Right cardiac atrium (tissue), 5 donors: Measurements from ENCODE around the gene CABLES1. TPM values are rescaled to one million over a fixed set of nuclear protein-coding genes. Genes with fewer than 3 reads are reported as not detected.

Experiments
- ATAC-seq, 2 donors: fragments of 200-7000 bp; cut with Tn5 transposase; one replicate each; pipeline versions ENCODE4 v1.8.0 to v1.9.1; 2020; ENCODE audit warnings: moderate library complexity in 2 of 2, mild to moderate bottlenecking in 1 of 2
- DNase-seq, 3 donors: peaks; one replicate each; pipeline ENCODE4 v3.0.0-alpha.2; 2020
- H3K27ac ChIP-seq: one replicate; pipeline ENCODE4 v1.5.1; 2013; ENCODE audit warnings: mild to moderate bottlenecking, low read length, control low read depth, moderate library complexity
- H3K27me3 ChIP-seq: one replicate; pipeline ENCODE4 v1.6.1; 2013; ENCODE audit not compliant: control insufficient read depth, insufficient read depth
- H3K4me1 ChIP-seq: one replicate; pipeline ENCODE4 v1.6.1; 2013; ENCODE audit warnings: low read length; ENCODE audit not compliant: control insufficient read depth, insufficient read depth
- H3K4me3 ChIP-seq: one replicate; pipeline ENCODE4 v1.5.1; 2013; ENCODE audit warnings: low read length, control low read depth
- H3K9me3 ChIP-seq: one replicate; pipeline ENCODE4 v1.6.1; 2013; ENCODE audit warnings: low read length; ENCODE audit not compliant: control insufficient read depth
- WGBS: extraction: QIAGEN DNeasy Blood & Tissue Kit; methylation state at CpG from one replicate; pipeline ENCODE4 v1.1.7; 2013; 5-methylcytosine and 5-hydroxymethylcytosine counted together
- intact Hi-C, 4 donors: fragments of 100-400 bp; cut with DNase I; formaldehyde crosslinking; loops; one replicate each; pipeline versions ENCODE4 v1.11.0 to v1.14.0; 2022 to 2023
- polyA plus RNA-seq: library from polyadenylated mRNA; stranded (reverse); fragments of 200-250 nt; gene quantifications from one replicate; pipeline ENCODE4 v1.2.3, GENCODE V29; 2013
- total RNA-seq, 4 donors: library from RNA; stranded (reverse); fragmentation: NEBNext Ultra II Directional; extraction: Animal tissue kit (Norgen Biotek cat#: 25700); gene quantifications; one replicate each; pipeline ENCODE4 v1.2.1, GENCODE V29; 2021
- donor health status: healthy with polysubstance abuse.
- donor health status: DM: no; HTN: yes; CAD: no.
- donor health status: DM: no; HTN: no; CAD: no.
- donor health status: DM: no; HTN: yes; CAD: no; lungs with severe emphysema.
- donor health status: DM: yes; HTN: yes; CAD: no.

The CABLES1 gene
- total and polyA plus RNA-seq, 5 donors = 3.2 to 5.6 (median 4.1) TPM

DNA sequence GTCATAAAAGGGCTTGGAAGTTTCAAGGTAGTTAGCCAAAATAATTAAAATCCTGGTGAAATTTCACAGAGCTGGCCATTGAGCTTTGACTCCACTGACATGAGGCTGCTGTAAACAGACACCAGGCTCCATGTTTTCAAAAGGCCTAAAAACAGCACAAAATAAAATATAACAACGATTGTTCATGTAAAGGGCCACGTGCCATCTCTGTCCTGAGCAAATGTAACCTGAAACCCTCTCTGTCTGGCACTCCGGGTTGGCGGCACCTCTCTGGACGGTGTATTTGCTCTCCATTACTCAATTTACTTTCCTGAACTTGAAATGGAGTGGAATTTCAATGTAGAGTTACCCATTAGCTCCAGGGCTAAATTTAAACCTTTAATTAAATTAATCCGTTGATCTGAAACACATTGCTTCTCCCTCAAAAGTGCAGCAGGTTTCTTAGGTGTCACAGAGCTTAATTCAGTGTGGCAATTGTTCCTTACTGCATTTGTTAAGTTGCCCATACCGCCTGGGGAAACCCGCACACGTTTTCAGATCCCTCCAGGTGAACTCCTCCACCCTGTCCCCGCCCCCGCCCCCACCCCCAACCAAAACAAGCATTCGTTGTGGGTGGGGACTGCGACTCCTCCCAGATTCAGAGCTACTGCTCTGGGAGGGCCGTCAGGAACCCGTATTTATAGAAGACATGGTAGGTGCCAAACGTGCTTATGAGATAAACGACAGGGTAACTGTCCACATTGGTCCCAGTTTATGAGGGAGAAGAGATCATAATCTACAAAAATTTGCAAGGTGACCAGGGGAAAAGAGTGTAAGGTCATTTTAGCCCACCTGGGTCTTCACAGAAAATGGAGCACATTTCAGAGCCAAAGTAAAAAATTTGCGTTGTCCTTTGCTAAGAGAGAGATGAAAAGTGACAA lies 1.2 kb upstream of the CABLES1 start:
- 40% methylated on average over 18 of the region's 18 CpGs for WGBS
- no peak overlapping the region for H3K27ac ChIP-seq
- intact Hi-C loops = loop anchor here in 3 of 4 donors (2.0 to 10.0 kb wide), 5 partner anchors 91 to 278 kb away; no protein-coding TSS in a partner anchor
- ATAC-seq (no peak), DNase-seq (no peak)
- H3K4me1 ChIP-seq = peaks cover under 1% of the 10 kb centered on the region
- H3K27me3 ChIP-seq = no peaks in the 10 kb centered on the region
- H3K9me3 ChIP-seq = no peaks in the 10 kb centered on the region
- peak overlapping the region; percentile 93 for H3K4me3 ChIP-seq

DNA sequence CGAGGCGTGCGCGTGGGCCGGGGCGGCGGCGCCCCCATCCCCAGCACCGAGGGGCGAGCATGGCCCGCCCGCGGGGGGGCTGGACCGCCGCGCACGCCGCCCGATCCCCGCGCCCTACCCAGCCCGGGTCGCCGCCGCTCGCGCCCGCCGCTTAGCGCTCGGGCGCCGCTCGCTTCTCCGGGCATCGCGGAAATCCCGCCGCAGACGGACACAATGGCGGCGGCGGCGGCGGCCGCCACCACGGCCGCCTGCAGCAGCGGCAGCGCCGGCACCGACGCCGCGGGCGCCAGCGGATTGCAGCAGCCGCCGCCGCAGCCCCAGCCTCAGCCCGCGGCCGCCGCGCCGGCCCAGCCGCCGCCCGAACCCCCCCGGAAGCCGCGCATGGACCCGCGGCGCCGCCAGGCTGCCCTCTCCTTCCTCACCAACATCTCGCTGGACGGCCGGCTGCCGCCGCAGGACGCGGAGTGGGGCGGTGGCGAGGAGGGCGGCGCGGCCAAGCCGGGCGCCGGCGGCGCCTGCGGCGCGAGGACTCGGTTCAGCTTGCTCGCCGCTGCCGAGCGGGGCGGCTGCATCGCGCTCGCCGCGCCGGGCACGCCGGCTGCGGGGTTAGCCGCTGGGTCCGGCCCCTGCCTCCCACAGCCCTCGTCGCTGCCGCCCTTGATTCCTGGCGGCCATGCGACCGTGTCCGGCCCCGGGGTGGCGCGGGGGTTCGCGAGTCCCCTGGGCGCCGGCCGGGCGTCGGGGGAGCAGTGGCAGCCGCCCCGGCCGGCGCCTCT lies 453 bp downstream of the CABLES1 start:
- no peaks in the 10 kb centered on the region for H3K4me1 ChIP-seq
- H3K27ac ChIP-seq = peak overlapping the region; percentile 42
- no peaks in the 10 kb centered on the region for H3K27me3 ChIP-seq
- intact Hi-C loops = loop anchor here in 3 of 4 donors (2.0 to 10.0 kb wide), 4 partner anchors 89 to 227 kb away; no protein-coding TSS in a partner anchor
- under 1% methylated on average over 133 of the region's 134 CpGs for WGBS
- H3K4me3 ChIP-seq = peak overlapping the region; percentile 93
- DNase-seq (peak; percentile 69 to 85 (median 83)), ATAC-seq (peak; percentile 35 to 38)
- H3K9me3 ChIP-seq = no peaks in the 10 kb centered on the region

- no peaks in the 10 kb centered on the region for H3K27me3 ChIP-seq
- H3K4me3 ChIP-seq = peak overlapping the region; percentile 93
- WGBS = 15% methylated on average over 72 of the region's 72 CpGs
- peaks cover 3% of the 10 kb centered on the region for H3K4me1 ChIP-seq
- no peaks in the 10 kb centered on the region for H3K9me3 ChIP-seq
- ATAC-seq = peak; percentile 63 to 67
- intact Hi-C loops = loop anchor here in 2 of 4 donors (5.0 to 10.0 kb wide), 3 partner anchors 88 to 226 kb away; no protein-coding TSS in a partner anchor
- H3K27ac ChIP-seq = peak overlapping the region; percentile 42
- peak; percentile 50 to 84 (median 82) for DNase-seq
These were observed 1.2 kb downstream of the CABLES1 start for GRCh38 chr18:23136326-23137096.

DNA sequence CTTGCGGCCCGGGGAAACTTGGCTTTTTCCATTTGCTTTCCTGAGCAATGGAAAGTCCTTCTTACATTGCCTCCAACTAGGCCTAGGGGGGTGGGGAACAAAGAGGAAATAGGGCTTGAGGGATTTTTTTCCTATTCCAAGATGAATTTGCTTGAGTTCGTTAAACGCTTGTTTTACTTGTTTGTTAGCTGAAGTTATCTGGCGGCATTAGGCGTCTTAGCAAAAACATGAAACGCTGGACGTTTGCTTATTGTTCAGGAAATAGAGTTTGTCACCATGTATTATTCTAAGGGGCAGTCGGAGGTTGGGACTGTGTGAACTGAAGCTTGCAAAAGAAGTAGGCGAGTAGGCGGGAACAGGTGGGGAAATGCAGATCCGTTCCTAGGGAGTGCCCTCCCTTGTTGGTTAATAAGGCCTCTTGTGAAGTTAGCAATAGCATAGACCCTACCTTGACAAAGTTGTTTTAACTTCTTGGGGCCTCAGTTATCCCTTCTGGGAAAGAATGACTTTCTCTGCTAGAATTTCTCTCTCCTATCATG lies 1.9 kb downstream of the CABLES1 start:
- 34% methylated on average over 12 of the region's 12 CpGs for WGBS
- intact Hi-C loops = loop anchor here in 2 of 4 donors (5.0 to 10.0 kb wide), 3 partner anchors 88 to 225 kb away; no protein-coding TSS in a partner anchor
- DNase-seq (no peak), ATAC-seq (peak in 1 of 2 donors; percentile 26)
- H3K27ac ChIP-seq = peak overlapping the region; percentile 14
- H3K4me3 ChIP-seq = peak overlapping the region; percentile 93
- no peaks in the 10 kb centered on the region for H3K9me3 ChIP-seq
- H3K4me1 ChIP-seq = peaks cover 10% of the 10 kb centered on the region
- no peaks in the 10 kb centered on the region for H3K27me3 ChIP-seq

GRCh38 chr18:23137788-23138216 lies 2.5 kb downstream of the CABLES1 start:
- intact Hi-C loops = loop anchor here in 2 of 4 donors (5.0 to 10.0 kb wide), 3 partner anchors 87 to 224 kb away; no protein-coding TSS in a partner anchor
- H3K4me1 ChIP-seq = peaks cover 11% of the 10 kb centered on the region

GRCh38 chr18:23138471-23138870 lies 3.2 kb downstream of the CABLES1 start:
- DNase-seq = peak in 1 of 3 donors; percentile 71
- H3K4me1 ChIP-seq = peaks cover 12% of the 10 kb centered on the region
- H3K9me3 ChIP-seq = no peaks in the 10 kb centered on the region
- ATAC-seq = peak in 1 of 2 donors; percentile 3
- H3K4me3 ChIP-seq = no peak overlapping the region
- no peaks in the 10 kb centered on the region for H3K27me3 ChIP-seq
- intact Hi-C loops = loop anchor here in 2 of 4 donors (5.0 to 10.0 kb wide), 3 partner anchors 86 to 224 kb away; no protein-coding TSS in a partner anchor
- H3K27ac ChIP-seq = no peak overlapping the region
- 49% methylated on average over 5 of the region's 5 CpGs for WGBS

More at GRCh38 chr18:23137788-23138216, 2.5 kb downstream of the CABLES1 start:
- H3K27me3 ChIP-seq = no peaks in the 10 kb centered on the region
- H3K4me3 ChIP-seq = peak overlapping the region; percentile 93
- ATAC-seq (no peak), DNase-seq (no peak)
- 67% methylated on average over 9 of the region's 9 CpGs for WGBS
- H3K9me3 ChIP-seq = no peaks in the 10 kb centered on the region
- H3K27ac ChIP-seq = no peak overlapping the region

DNA sequence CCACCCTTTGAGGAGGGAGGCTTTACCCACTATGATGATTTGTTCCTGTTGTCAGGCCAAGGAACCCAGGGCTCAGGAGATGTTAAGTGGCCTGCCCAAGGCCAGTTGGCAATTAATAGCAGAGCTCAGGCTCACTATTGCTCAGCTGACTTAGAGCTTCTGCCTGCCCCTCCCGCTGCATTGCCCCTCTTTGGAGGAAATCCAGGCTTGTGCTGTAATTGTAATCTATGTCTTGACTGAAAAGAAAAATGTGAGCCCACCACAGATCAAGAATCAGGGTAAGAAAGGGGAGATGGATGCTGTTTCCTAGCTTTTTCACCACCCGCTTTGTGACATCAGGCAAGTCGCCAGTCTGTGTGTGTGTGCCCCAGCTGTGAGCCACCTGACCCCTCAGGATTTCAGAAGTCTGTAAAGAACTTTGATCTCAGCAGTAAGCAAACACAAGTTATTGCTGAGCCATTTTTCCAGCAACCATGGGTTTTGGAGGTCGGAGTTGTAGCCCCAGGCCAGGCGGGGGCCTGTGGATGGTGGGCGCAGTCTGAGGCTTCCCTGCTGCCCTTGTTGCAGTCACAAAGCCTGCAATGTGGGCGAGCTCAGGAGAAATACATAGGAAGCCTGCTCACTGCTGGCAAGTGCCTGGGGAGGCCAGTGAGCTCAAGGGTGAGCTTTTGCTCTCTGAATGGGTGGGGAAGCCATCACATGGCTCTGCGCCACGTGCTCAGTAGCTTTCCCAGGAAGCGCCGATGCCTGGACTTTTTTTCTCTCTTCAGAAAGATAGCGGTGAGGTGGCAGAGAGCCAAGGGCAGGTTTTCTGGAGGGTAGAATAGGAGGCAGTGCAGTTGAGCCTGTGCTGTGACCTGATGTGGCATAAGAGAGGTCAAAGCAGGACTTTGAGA lies 6.1 kb downstream of the CABLES1 start:
- peak overlapping the region; percentile 34 for H3K27ac ChIP-seq
- 51% methylated on average over 12 of the region's 12 CpGs for WGBS
- DNase-seq (peak; percentile 69 to 89 (median 76)), ATAC-seq (peak; percentile 14 to 55)
- intact Hi-C loops = loop anchor here in 1 of 4 donors (10.0 kb wide), 1 partner anchor 73 kb away; no protein-coding TSS in a partner anchor
- no peak overlapping the region for H3K4me3 ChIP-seq
- no peaks in the 10 kb centered on the region for H3K27me3 ChIP-seq
- peaks cover 13% of the 10 kb centered on the region for H3K4me1 ChIP-seq
- no peaks in the 10 kb centered on the region for H3K9me3 ChIP-seq

- WGBS = 64% methylated on average over 6 of the region's 6 CpGs
- Histone ChIP-seq H3K27ac (no peak overlapping the region), H3K4me1 (peaks cover 13% of the 10 kb centered on the region), H3K4me3 (no peak overlapping the region), H3K9me3 (no peaks in the 10 kb centered on the region), H3K27me3 (no peaks in the 10 kb centered on the region)
- ATAC-seq (no peak), DNase-seq (no peak)
- intact Hi-C loops = loop anchor here in 1 of 4 donors (10.0 kb wide), 1 partner anchor 72 kb away; no protein-coding TSS in a partner anchor
These were observed 7.1 kb downstream of the CABLES1 start for GRCh38 chr18:23142251-23142929.
